NCI-H82 treated with DMSO at 0.1 percent for 48 hours (cell line): ENCODE data around the gene SH3GL1.
"Not testable (repeated sequence)": the region's sequence is repeated elsewhere in the genome, so short reads cannot be mapped to it uniquely, and the experiment has no call there.

ENCODE experiments used
- DNase-seq: peaks from one replicate; lab custom pipeline; 2025; ENCODE audit not compliant: unreplicated experiment; lab: John Stamatoyannopoulos, UW

SH3GL1 gene

GRCh38 chr19:4363571-4364304, 36.6 kb downstream of the SH3GL1 start:
- no peak for DNase-seq

- DNase-seq = no peak
Observed at GRCh38 chr19:4362831-4363545, 37.4 kb downstream of the SH3GL1 start.

- no peak for DNase-seq
Observed at GRCh38 chr19:4362101-4362828, 38.1 kb downstream of the SH3GL1 start.

- no peak for DNase-seq
Observed at GRCh38 chr19:4361152-4362046, 38.9 kb downstream of the SH3GL1 start.

GRCh38 chr19:4360641-4361151, 39.7 kb downstream of the SH3GL1 start:
- no peak for DNase-seq

- no peak for DNase-seq
Observed at GRCh38 chr19:4360081-4360569, 40.2 kb downstream of the SH3GL1 start.

GRCh38 chr19:4359627-4360000, 40.7 kb downstream of the SH3GL1 start:
- DNase-seq = no peak

GRCh38 chr19:4358709-4359626, 41.4 kb downstream of the SH3GL1 start:
- DNase-seq = no peak

- DNase-seq = no peak
Observed at GRCh38 chr19:4357921-4358326, 42.4 kb downstream of the SH3GL1 start.

- no peak for DNase-seq
Observed at GRCh38 chr19:4357095-4357797, 43.1 kb downstream of the SH3GL1 start.

- no peak for DNase-seq
Observed at GRCh38 chr19:4354897-4355296, 45.5 kb downstream of the SH3GL1 start.

GRCh38 chr19:4354282-4354681, 46.1 kb downstream of the SH3GL1 start:
- DNase-seq = no peak

GRCh38 chr19:4352701-4353121, 47.6 kb downstream of the SH3GL1 start:
- DNase-seq = peak; percentile 27

- DNase-seq = no peak
Observed at GRCh38 chr19:4350726-4351125, 49.6 kb downstream of the SH3GL1 start.

- no peak for DNase-seq
Observed at GRCh38 chr19:4350111-4350510, 50.2 kb downstream of the SH3GL1 start.

GRCh38 chr19:4349225-4349624, 51.1 kb downstream of the SH3GL1 start:
- not testable (repeated sequence) for DNase-seq

- DNase-seq = no peak
Observed at GRCh38 chr19:4347521-4347920, 52.8 kb downstream of the SH3GL1 start.

- no peak for DNase-seq
Observed at GRCh38 chr19:4346020-4346383, 54.3 kb downstream of the SH3GL1 start.
